Measurements from ENCODE around the gene RABAC1. TPM values are rescaled to one million over a fixed set of nuclear protein-coding genes. Genes with fewer than 3 reads are reported as not detected.
A peak's percentile ranks its signal among the peaks of the same experiment; 100 is the strongest.

RABAC1 gene
- total and polyA plus RNA-seq, 10 of the 15 experiments (the other 5 are each of a cell fraction or from before 2014, with no cell fraction given) = 10.9 to 115 (median 49.2) TPM

DNA sequence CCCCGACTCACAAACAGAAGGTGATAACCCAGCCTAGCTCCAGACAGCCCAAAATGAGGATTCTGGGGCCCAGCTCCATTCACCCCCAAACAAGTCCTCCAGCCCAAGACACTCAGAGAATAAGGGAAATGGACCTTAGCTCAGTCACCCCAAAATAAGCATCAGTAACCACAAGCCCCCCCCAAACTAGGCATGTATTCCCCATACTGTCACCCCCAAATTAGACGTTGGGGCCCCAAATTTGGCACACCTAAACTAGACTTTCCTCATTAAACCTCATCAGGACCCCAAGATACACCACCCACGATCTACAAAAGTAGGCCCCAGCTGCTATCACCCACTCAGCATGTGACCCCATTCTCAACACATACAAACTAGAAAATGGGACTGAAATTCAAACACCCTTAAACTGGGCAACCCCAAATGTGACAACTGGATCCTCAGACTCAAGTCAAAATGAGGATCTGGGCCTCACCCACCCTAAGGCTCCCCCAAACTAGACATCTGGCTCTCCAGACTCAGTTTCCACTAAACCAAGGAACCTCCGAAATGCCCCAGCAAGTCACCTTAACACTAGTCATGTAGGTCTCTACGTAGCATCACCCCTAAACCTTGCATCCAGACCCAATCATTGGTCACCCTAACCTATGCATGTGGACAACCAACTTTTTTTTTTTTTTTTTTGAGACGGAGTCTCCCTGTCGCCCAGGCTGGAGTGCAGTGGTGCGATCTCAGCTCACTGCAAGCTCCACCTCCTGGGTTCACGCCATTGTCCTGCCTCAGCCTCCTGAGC, 17.5 kb downstream of the RABAC1 start:
- no peaks in the 10 kb centered on the region; a peak in 1 of 4 replicates for H3K27me3 ChIP-seq (replicated peaks in 1 of 2; ENCODE audit: control insufficient read depth in 2 of 2, insufficient read depth in 2 of 2, low read length in 1 of 2)
- in situ Hi-C loops (cut with MboI) = loop anchor here (25.0 kb wide), 1 partner anchor 1821 kb away; the partner anchor contains the start of gene SMG9
- peak overlapping the region; percentile 88; the same call in 1 of the 2 replicates for H3K4me3 ChIP-seq
- ChIA-PET RAD21 (ENCODE audit: unreplicated experiment) (interaction anchor here (1.0 kb wide), 1 partner anchor 66 kb away, joined by 5 read pairs; no protein-coding TSS in a partner anchor), SMC1A (ENCODE audit: uncharacterized antibody, unreplicated experiment) (interaction anchor here (0.7 to 1.2 kb wide), 3 partner anchors 17 to 632 kb away, joined by 3 read pairs; partner anchors contain the start of genes RABAC1 and RPS19), POLR2A (interaction anchor here (0.6 to 1.2 kb wide), 2 partner anchors 60 to 68 kb away, joined by 6 to 7 read pairs; no protein-coding TSS in a partner anchor), CTCF (interaction anchor here (1.1 to 10.0 kb wide), 3 partner anchors 55 to 405 kb away, joined by 3 to 98 read pairs (median 4); no protein-coding TSS in a partner anchor)
- no peaks in the 10 kb centered on the region for H3K79me2 ChIP-seq (ENCODE audit: control insufficient read depth, insufficient read depth, low read length)
- H3K4me2 ChIP-seq (ENCODE audit: control insufficient read depth, insufficient read depth) = peak overlapping the region; percentile 86
- no peaks in the 10 kb centered on the region; the same call in 2 of the 3 replicates for H3K9me3 ChIP-seq (replicated peaks; ENCODE audit: control insufficient read depth, insufficient read depth, low read length)
- no peak for TF ChIP-seq RFX5 (IDR thresholded peaks at IDR 0.05; ENCODE audit: low read depth, low read length)
- TF ChIP-seq CBFB (IDR thresholded peaks at IDR 0.05; ENCODE audit: low read depth) = peak; percentile 59; the same call in 1 of the 2 replicates
- peak; percentile 53; the same call in 1 of the 2 replicates for TF ChIP-seq NFIC (IDR thresholded peaks at IDR 0.05; ENCODE audit: low read depth, low read length)
- TF ChIP-seq MEF2A (IDR thresholded peaks at IDR 0.05; ENCODE audit: insufficient read depth, low read depth, low read length) = peak; percentile 84
- 0 out of 3 replicates have a peak, but pooled peaks of 1 of the 2 experiments have one; percentile 1 for TF ChIP-seq EGR1 (IDR thresholded peaks at IDR 0.05; ENCODE audit: borderline replicate concordance in 1 of 2, low read depth in 2 of 2, low read length in 2 of 2)
- 0 out of 2 replicates have a peak, but pooled peaks have one; percentile 17 for TF ChIP-seq CREB1 (IDR thresholded peaks at IDR 0.05; ENCODE audit: low read depth)
- peak; percentile 44 for TF ChIP-seq MEF2B (IDR thresholded peaks at IDR 0.05; ENCODE audit: partially characterized antibody, poor library complexity, severe bottlenecking)
- no peak for TF ChIP-seq SREBF1 (IDR thresholded peaks at IDR 0.05; ENCODE audit: low read length)
- TF ChIP-seq MTA2 (IDR thresholded peaks at IDR 0.05; ENCODE audit: low read depth) = 0 out of 2 replicates have a peak, but pooled peaks have one; percentile 21
- TF ChIP-seq SPI1 (IDR thresholded peaks at IDR 0.05; ENCODE audit: borderline replicate concordance, insufficient read depth, low read depth, low read length) = 0 out of 2 replicates have a peak, but pooled peaks have one; percentile 6
- peak; percentile 89 for TF ChIP-seq RUNX3 (IDR thresholded peaks at IDR 0.05; ENCODE audit: low read length)
- DNase-seq (ENCODE audit: low read depth, low spot score) = no peak
- intact Hi-C loops (cut with micrococcal nuclease; ENCODE audit: unreplicated experiment) = no loop called here
- H3K27ac ChIP-seq (ENCODE audit: control insufficient read depth, insufficient read depth) = peak overlapping the region; percentile 73
- H3K4me1 ChIP-seq (ENCODE audit: control insufficient read depth, insufficient read depth, low read length) = peaks cover 37% of the 10 kb centered on the region
- BruUV-seq (replicated peaks) = no TSS peak
- ATAC-seq = no peak
- no peak for FAIRE-seq
- no peak overlapping the region for H2AFZ ChIP-seq (ENCODE audit: control insufficient read depth, low read depth, low read length)
- WGBS (ENCODE audit: insufficient coverage, insufficient replicate concordance, low lambda C conversion rate, missing lambda C conversion rate) = 70% methylated on average over 9 of the region's 9 CpGs
- no peaks in the 10 kb centered on the region for H3K36me3 ChIP-seq (ENCODE audit: control insufficient read depth in 2 of 2, insufficient read depth in 2 of 2, low read length in 1 of 2)
- H3K9ac ChIP-seq (ENCODE audit: control insufficient read depth, insufficient read depth, low read length) = peak overlapping the region; percentile 87
- no peaks in the 10 kb centered on the region for H4K20me1 ChIP-seq (ENCODE audit: control insufficient read depth, insufficient read depth)
